ENCODE results near the gene DOCK8. TPM values are rescaled to one million over a fixed set of nuclear protein-coding genes. Genes with fewer than 3 reads are reported as not detected.

DOCK8 gene
- total and polyA plus RNA-seq, 2 experiments from 2014 or later: 0.94 to 1.2 TPM

- Histone ChIP-seq H3K27ac (ENCODE audit: low read depth) (no peak overlapping the region), H4K20me1 (replicated peaks; ENCODE audit: insufficient read depth) (no peaks in the 10 kb centered on the region), H3K4me3 (no peak overlapping the region), H3K4me2 (no peak overlapping the region), H3K79me2 (replicated peaks; ENCODE audit: insufficient read depth) (no peaks in the 10 kb centered on the region), H3K27me3 (ENCODE audit: insufficient read depth) (no peaks in the 10 kb centered on the region), H3K4me1 (ENCODE audit: insufficient read depth) (no peaks in the 10 kb centered on the region), H3F3A (replicated peaks; ENCODE audit: low read depth) (no peaks in the 10 kb centered on the region), H3K36me3 (ENCODE audit: insufficient read depth) (no peaks in the 10 kb centered on the region), H2AFZ (no peak overlapping the region), H3K9me2 (ENCODE audit: insufficient read depth) (peaks cover 8% of the 10 kb centered on the region; the same call in 1 of the 2 replicates)
- Mint-ChIP-seq H3K36me3 (ENCODE audit: low read depth) (no peaks in the 10 kb centered on the region), H3K9me3 (no peaks in the 10 kb centered on the region), H3K4me3 (no peak overlapping the region), H3K27ac (no peak overlapping the region), H3K27me3 (ENCODE audit: insufficient read depth, low read depth, poor library complexity) (peaks cover 3% of the 10 kb centered on the region), H3K4me1 (no peaks in the 10 kb centered on the region)
- no peak for ATAC-seq
- TF ChIP-seq ZNF331 (CRISPR knock-in tag; IDR thresholded peaks at IDR 0.05; ENCODE audit: low read depth): no peak
- no peak for TF ChIP-seq CREB1 (CRISPR knock-in tag; IDR thresholded peaks at IDR 0.05; ENCODE audit: low read depth)
- TF ChIP-seq POLR2AphosphoS5 (IDR thresholded peaks at IDR 0.05; ENCODE audit: low read depth): no peak
- no peak for TF ChIP-seq NANOG (IDR thresholded peaks at IDR 0.05; ENCODE audit: borderline replicate concordance)
- no peak for TF ChIP-seq STAT1 (IDR thresholded peaks at IDR 0.05; ENCODE audit: unreplicated experiment)
- no peak for TF ChIP-seq CTCF (conservative IDR thresholded peaks at IDR 0.05; ENCODE audit: low read depth in 2 of 2)
- TF ChIP-seq, protein P1, sequence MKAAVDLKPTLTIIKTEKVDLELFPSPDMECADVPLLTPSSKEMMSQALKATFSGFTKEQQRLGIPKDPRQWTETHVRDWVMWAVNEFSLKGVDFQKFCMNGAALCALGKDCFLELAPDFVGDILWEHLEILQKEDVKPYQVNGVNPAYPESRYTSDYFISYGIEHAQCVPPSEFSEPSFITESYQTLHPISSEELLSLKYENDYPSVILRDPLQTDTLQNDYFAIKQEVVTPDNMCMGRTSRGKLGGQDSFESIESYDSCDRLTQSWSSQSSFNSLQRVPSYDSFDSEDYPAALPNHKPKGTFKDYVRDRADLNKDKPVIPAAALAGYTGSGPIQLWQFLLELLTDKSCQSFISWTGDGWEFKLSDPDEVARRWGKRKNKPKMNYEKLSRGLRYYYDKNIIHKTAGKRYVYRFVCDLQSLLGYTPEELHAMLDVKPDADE (IDR thresholded peaks at IDR 0.05): no peak
- no peak for TF ChIP-seq ZNF462 (CRISPR knock-in tag; IDR thresholded peaks at IDR 0.05)
- no peak for TF ChIP-seq JUNB (IDR thresholded peaks at IDR 0.05; ENCODE audit: unreplicated experiment)
- TF ChIP-seq ZNF114 (CRISPR knock-in tag; IDR thresholded peaks at IDR 0.05): no peak
- TF ChIP-seq EZH2 (IDR thresholded peaks at IDR 0.05; ENCODE audit: low read depth, unreplicated experiment): no peak
- TF ChIP-seq, protein P2, sequence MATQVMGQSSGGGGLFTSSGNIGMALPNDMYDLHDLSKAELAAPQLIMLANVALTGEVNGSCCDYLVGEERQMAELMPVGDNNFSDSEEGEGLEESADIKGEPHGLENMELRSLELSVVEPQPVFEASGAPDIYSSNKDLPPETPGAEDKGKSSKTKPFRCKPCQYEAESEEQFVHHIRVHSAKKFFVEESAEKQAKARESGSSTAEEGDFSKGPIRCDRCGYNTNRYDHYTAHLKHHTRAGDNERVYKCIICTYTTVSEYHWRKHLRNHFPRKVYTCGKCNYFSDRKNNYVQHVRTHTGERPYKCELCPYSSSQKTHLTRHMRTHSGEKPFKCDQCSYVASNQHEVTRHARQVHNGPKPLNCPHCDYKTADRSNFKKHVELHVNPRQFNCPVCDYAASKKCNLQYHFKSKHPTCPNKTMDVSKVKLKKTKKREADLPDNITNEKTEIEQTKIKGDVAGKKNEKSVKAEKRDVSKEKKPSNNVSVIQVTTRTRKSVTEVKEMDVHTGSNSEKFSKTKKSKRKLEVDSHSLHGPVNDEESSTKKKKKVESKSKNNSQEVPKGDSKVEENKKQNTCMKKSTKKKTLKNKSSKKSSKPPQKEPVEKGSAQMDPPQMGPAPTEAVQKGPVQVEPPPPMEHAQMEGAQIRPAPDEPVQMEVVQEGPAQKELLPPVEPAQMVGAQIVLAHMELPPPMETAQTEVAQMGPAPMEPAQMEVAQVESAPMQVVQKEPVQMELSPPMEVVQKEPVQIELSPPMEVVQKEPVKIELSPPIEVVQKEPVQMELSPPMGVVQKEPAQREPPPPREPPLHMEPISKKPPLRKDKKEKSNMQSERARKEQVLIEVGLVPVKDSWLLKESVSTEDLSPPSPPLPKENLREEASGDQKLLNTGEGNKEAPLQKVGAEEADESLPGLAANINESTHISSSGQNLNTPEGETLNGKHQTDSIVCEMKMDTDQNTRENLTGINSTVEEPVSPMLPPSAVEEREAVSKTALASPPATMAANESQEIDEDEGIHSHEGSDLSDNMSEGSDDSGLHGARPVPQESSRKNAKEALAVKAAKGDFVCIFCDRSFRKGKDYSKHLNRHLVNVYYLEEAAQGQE (IDR thresholded peaks at IDR 0.05; ENCODE audit: unreplicated experiment): no peak
- no peak for TF ChIP-seq EZH2phosphoT487 (IDR thresholded peaks at IDR 0.05; ENCODE audit: unreplicated experiment)
- no peak for DNase-seq (ENCODE audit: low spot score)
Measured at GRCh38 chr9:436482-436881, 221.8 kb downstream of the DOCK8 start.

All from GM23338 (cell line).